ENCODE measurements around the gene GIMAP4. TPM values are rescaled to one million over a fixed set of nuclear protein-coding genes. Genes with fewer than 3 reads are reported as not detected.

The GIMAP4 gene
- total RNA-seq, 2 experiments from 2014 or later, result 20.7 to 23.6 TPM

- ChIA-PET POLR2A (interaction anchor here (0.8 to 9.9 kb wide), 12 partner anchors 17 to 190 kb away, joined by 3 to 161 read pairs (median 6); partner anchors contain the start of genes GIMAP1, GIMAP2, GIMAP6 and GIMAP7), CTCF (interaction anchor here (1.0 to 2.0 kb wide), 2 partner anchors 50 to 116 kb away, joined by 3 to 10 read pairs; no protein-coding TSS in a partner anchor)
- H3K36me3 Mint-ChIP-seq (ENCODE audit: low read depth), result peaks cover 77% of the 10 kb centered on the region
- DNase-seq, result peak in 1 of 14 experiments; percentile 25
- no peaks in the 10 kb centered on the region for H3K27me3 Mint-ChIP-seq
- Histone ChIP-seq H3K27ac (ENCODE audit: low read depth in 1 of 2, low read length in 2 of 2) (peak overlapping the region; percentile 80 to 81), H3K36me3 (ENCODE audit: insufficient read depth, low read length) (peaks cover 7% of the 10 kb centered on the region), H3K27me3 (ENCODE audit: control insufficient read depth in 1 of 2, insufficient read depth in 2 of 2, low read length in 2 of 2) (no peaks in the 10 kb centered on the region), H3K4me1 (ENCODE audit: insufficient read depth, low read length) (peaks cover 64% of the 10 kb centered on the region), H3K4me3 (ENCODE audit: low read length) (peak overlapping the region; percentile 31), H3K9me3 (ENCODE audit: control insufficient read depth in 1 of 2, insufficient read depth in 1 of 2, low read length in 2 of 2) (peaks cover 9 to 21% of the 10 kb centered on the region in 2 experiments)
- H3K4me1 Mint-ChIP-seq (ENCODE audit: low read depth), result peaks cover 92% of the 10 kb centered on the region
- peak overlapping the region; percentile 72 for H3K4me3 Mint-ChIP-seq
- H3K9me3 Mint-ChIP-seq, result peaks cover 11% of the 10 kb centered on the region
- ATAC-seq (ENCODE audit: poor library complexity), result no peak
- peak overlapping the region; percentile 88 for H3K27ac Mint-ChIP-seq
- TF ChIP-seq, protein P1, sequence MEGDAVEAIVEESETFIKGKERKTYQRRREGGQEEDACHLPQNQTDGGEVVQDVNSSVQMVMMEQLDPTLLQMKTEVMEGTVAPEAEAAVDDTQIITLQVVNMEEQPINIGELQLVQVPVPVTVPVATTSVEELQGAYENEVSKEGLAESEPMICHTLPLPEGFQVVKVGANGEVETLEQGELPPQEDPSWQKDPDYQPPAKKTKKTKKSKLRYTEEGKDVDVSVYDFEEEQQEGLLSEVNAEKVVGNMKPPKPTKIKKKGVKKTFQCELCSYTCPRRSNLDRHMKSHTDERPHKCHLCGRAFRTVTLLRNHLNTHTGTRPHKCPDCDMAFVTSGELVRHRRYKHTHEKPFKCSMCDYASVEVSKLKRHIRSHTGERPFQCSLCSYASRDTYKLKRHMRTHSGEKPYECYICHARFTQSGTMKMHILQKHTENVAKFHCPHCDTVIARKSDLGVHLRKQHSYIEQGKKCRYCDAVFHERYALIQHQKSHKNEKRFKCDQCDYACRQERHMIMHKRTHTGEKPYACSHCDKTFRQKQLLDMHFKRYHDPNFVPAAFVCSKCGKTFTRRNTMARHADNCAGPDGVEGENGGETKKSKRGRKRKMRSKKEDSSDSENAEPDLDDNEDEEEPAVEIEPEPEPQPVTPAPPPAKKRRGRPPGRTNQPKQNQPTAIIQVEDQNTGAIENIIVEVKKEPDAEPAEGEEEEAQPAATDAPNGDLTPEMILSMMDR (IDR thresholded peaks at IDR 0.05), result no peak
- intact Hi-C loops (cut with DNase I, micrococcal nuclease), result loop anchor here (5.0 kb wide), 3 partner anchors 67 to 172 kb away; partner anchors contain the start of genes GIMAP2 (in 1 of the 2), GIMAP5 (in 1 of the 2) and GIMAP6 (in 1 of the 2)
Observed at GRCh38 chr7:150565239-150565638, 2.0 kb upstream of the GIMAP4 start.

DNA sequence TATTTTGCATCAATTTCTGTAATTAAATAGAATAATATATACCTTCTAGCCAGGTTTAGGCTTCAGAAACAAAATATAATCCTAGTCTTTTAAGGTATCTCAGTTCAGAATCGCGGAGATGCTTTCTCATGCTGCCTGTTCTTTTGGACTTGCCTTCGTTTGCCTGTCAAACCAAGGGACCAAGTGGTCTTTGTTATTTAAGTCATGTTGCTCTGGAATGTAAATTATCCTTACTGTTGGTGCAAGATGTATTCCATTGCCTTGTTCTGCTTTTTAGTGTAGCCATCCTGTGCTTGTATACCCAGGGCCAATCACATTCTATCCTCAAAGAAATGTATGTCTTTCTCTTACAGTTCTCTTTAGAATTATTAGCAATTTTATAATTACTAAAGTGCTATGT lies 1.1 kb upstream of the GIMAP4 start:
- Histone ChIP-seq H3K9me3 (ENCODE audit: control insufficient read depth in 1 of 2, insufficient read depth in 1 of 2, low read length in 2 of 2) (peaks cover 10 to 21% of the 10 kb centered on the region in 2 experiments), H3K36me3 (ENCODE audit: insufficient read depth, low read length) (peaks cover 16% of the 10 kb centered on the region), H3K4me1 (ENCODE audit: insufficient read depth, low read length) (peaks cover 64% of the 10 kb centered on the region), H3K27me3 (ENCODE audit: control insufficient read depth in 1 of 2, insufficient read depth in 2 of 2, low read length in 2 of 2) (no peaks in the 10 kb centered on the region), H3K27ac (ENCODE audit: low read depth in 1 of 2, low read length in 2 of 2) (peak overlapping the region; percentile 80 to 81), H3K4me3 (ENCODE audit: low read length) (peak overlapping the region; percentile 72)
- no peak for DNase-seq
- ChIA-PET POLR2A (interaction anchor here (1.0 to 9.9 kb wide), 13 partner anchors 12 to 189 kb away, joined by 3 to 164 read pairs (median 57); partner anchors contain the start of genes GIMAP1, GIMAP2, GIMAP6 and GIMAP7), CTCF (no interaction called here)
- peaks cover 77% of the 10 kb centered on the region for H3K36me3 Mint-ChIP-seq (ENCODE audit: low read depth)
- peak overlapping the region; percentile 88 for H3K27ac Mint-ChIP-seq
- TF ChIP-seq, protein P1 (IDR thresholded peaks at IDR 0.05), result no peak
- intact Hi-C loops (cut with DNase I, micrococcal nuclease), result loop anchor here (2.0 to 5.0 kb wide), 4 partner anchors 47 to 171 kb away; partner anchors contain the start of genes GIMAP2 (in 1 of the 2), GIMAP5 (in 1 of the 2) and GIMAP6 (in 1 of the 2)
- H3K27me3 Mint-ChIP-seq, result no peaks in the 10 kb centered on the region
- H3K4me1 Mint-ChIP-seq (ENCODE audit: low read depth), result peaks cover 93% of the 10 kb centered on the region
- no peak for ATAC-seq (ENCODE audit: poor library complexity)
- H3K9me3 Mint-ChIP-seq, result peaks cover 8% of the 10 kb centered on the region
- H3K4me3 Mint-ChIP-seq, result peak overlapping the region; percentile 98

DNA sequence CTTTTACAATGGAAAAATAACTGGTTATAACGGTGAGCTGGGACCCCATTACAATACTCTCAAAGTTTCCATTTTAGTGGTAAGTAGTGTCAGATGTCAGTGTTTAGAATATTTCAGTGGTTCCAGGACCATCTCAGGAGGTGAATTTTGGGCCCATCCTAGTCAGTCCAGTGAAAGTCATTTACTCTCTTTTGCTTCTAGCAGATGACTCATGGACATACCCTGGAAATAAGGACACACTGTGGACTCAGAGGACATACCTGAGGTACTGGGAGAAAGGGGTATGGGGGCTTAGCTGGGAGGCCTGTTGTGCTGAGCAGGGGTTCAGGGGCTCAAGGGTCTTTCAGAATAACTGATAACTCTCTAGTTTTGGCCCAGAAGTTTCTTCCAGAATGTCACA lies 618 bp upstream of the GIMAP4 start:
- Mint-ChIP-seq H3K27ac (peak overlapping the region; percentile 88), H3K27me3 (no peaks in the 10 kb centered on the region), H3K9me3 (peaks cover 6% of the 10 kb centered on the region), H3K36me3 (ENCODE audit: low read depth) (peaks cover 77% of the 10 kb centered on the region), H3K4me1 (ENCODE audit: low read depth) (peaks cover 90% of the 10 kb centered on the region), H3K4me3 (peak overlapping the region; percentile 98)
- CTCF ChIA-PET, result interaction anchor here (2.8 to 3.9 kb wide), 2 partner anchors 118 to 189 kb away, joined by 20 to 29 read pairs; no protein-coding TSS in a partner anchor
- DNase-seq (no peak), ATAC-seq (ENCODE audit: poor library complexity) (no peak)
- TF ChIP-seq, protein P1 (IDR thresholded peaks at IDR 0.05), result no peak
- H3K36me3 ChIP-seq (ENCODE audit: insufficient read depth, low read length), result peaks cover 20% of the 10 kb centered on the region
- H3K9me3 ChIP-seq (ENCODE audit: control insufficient read depth in 1 of 2, insufficient read depth in 1 of 2, low read length in 2 of 2), result peaks cover 14 to 22% of the 10 kb centered on the region in 2 experiments
- no peaks in the 10 kb centered on the region for H3K27me3 ChIP-seq (ENCODE audit: control insufficient read depth in 1 of 2, insufficient read depth in 2 of 2, low read length in 2 of 2)
- intact Hi-C loops (cut with DNase I, micrococcal nuclease), result loop anchor here (2.0 to 5.0 kb wide), 4 partner anchors 48 to 171 kb away; partner anchors contain the start of genes GIMAP2 (in 1 of the 2), GIMAP5 (in 1 of the 2) and GIMAP6 (in 1 of the 2)
- POLR2A ChIA-PET, result interaction anchor here (0.6 to 9.9 kb wide), 29 partner anchors 8 to 189 kb away, joined by 3 to 164 read pairs (median 7); partner anchors contain the start of genes GIMAP1, GIMAP2, GIMAP5 and GIMAP6
- H3K4me1 ChIP-seq (ENCODE audit: insufficient read depth, low read length), result peaks cover 63% of the 10 kb centered on the region
- peak overlapping the region; percentile 60 to 81 for H3K27ac ChIP-seq (ENCODE audit: low read depth in 1 of 2, low read length in 2 of 2)
- H3K4me3 ChIP-seq (ENCODE audit: low read length), result peak overlapping the region; percentile 72

All from CD4-positive, alpha-beta T cell (primary cell).